ENCODE results near the gene ZBTB7B. TPM values are rescaled to one million over a fixed set of nuclear protein-coding genes. Genes with fewer than 3 reads are reported as not detected.

Gene ZBTB7B
- total RNA-seq, 1 experiment from 2014 or later = 38.3 TPM

DNA sequence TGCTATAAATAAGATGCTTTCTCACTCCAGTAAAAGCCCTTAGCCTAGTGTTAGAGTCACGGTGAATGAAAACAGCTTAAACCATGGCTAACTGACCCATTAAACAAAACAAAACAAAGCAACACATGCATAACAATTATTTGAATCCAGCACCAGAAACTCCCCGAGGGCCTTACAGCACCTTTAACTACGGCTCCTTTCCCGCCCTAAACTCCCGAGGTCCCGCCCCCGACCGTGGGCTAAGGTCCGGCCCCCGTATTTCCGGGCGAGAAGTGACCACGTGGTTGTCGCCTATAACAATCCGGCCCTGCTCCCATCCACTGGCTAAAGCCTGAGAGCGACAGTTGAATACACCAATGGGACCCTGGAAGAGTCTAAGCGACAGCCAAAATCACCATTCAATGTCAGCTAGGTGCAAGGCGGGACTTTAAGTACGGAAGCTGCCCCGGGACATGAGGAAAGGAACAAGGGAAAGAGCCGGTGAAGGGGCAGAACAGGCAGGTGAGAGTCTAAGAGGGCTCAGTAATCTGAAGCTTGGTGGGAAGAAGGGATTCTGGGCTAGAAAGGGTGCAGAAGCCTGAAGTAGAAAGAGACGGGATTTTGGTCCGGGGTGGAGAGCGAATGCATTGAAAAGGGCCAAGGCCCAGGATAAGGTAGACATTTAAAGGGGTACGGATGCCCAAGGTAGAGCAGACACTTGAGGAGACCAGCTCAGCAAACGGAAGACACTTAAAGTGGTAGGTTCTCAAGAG, 19.5 kb upstream of the ZBTB7B start, which contains the start of gene FLAD1:
FLAD1 (plus strand) TSS at position 448 of the 752 bp plus-strand sequence. CDS start 351 bp downstream, outside the sequence.
- no peak within 1 kb of the TSS for H2BK15ac ChIP-seq (ENCODE audit: low read depth, low read length)
- peak within 1 kb of the TSS; percentile 86 for H3K4me2 ChIP-seq (ENCODE audit: insufficient read depth, insufficient read length, low read length)
- no peak within 1 kb of the TSS for H3K4ac ChIP-seq (ENCODE audit: low read depth, low read length)
- H3K9ac ChIP-seq (ENCODE audit: extremely low read depth, insufficient read length, low read length) = peak within 1 kb of the TSS; percentile 97
- peaks cover 8% of the 10 kb centered on the region for H3K23me2 ChIP-seq (ENCODE audit: insufficient read length, low read depth, low read length, poor library complexity, severe bottlenecking)
- no peak within 1 kb of the TSS for H3T11ph ChIP-seq (ENCODE audit: low read length)
- H3K27me3 ChIP-seq (ENCODE audit: insufficient read depth, low read length) = no peaks in the 10 kb centered on the region
- no peak within 1 kb of the TSS for H3K23ac ChIP-seq (ENCODE audit: insufficient read length, low read depth, low read length)
- Mint-ChIP-seq H3K27me3 (ENCODE audit: low read depth) (no peaks in the 10 kb centered on the region), H3K4me3 (no peak within 1 kb of the TSS), H3K9me3 (no peaks in the 10 kb centered on the region), H3K27ac (no peak within 1 kb of the TSS), H3K4me1 (peaks cover 5 to 8% of the 10 kb centered on the region in 2 experiments; a peak in 3 of 4 replicates), H3K36me3 (ENCODE audit: insufficient read depth in 1 of 3, low read depth in 3 of 3) (peaks cover 36 to 61% (median 52%) of the 10 kb centered on the region in 3 experiments)
- H3K18ac ChIP-seq (ENCODE audit: insufficient read length, low read depth, low read length) = peak within 1 kb of the TSS; percentile 63
- no peak within 1 kb of the TSS for H2BK5ac ChIP-seq (ENCODE audit: insufficient read length, low read length)
- no peak for TF ChIP-seq CTCF (conservative IDR thresholded peaks at IDR 0.05)
- no peak within 1 kb of the TSS for H4K5ac ChIP-seq (ENCODE audit: insufficient read length, low read depth, low read length)
- H2BK120ac ChIP-seq (ENCODE audit: low read depth, low read length, poor library complexity, severe bottlenecking) = no peak within 1 kb of the TSS
- H2BK12ac ChIP-seq (ENCODE audit: insufficient read length, low read depth, low read length) = no peak within 1 kb of the TSS
- H3K4me1 ChIP-seq (ENCODE audit: insufficient read depth, low read length) = no peaks in the 10 kb centered on the region
- H3K56ac ChIP-seq (ENCODE audit: insufficient read length, low read depth, low read length) = no peak within 1 kb of the TSS
- H3K14ac ChIP-seq (ENCODE audit: insufficient read depth, low read length) = peak within 1 kb of the TSS; percentile 72
- H2BK20ac ChIP-seq (ENCODE audit: low read depth, low read length, poor library complexity, severe bottlenecking) = no peak within 1 kb of the TSS
- peaks cover 2% of the 10 kb centered on the region for H3K79me1 ChIP-seq (ENCODE audit: insufficient read depth, low read depth, low read length, poor library complexity, severe bottlenecking)
- H4K20me1 ChIP-seq (ENCODE audit: control insufficient read depth, insufficient read depth, insufficient read length) = no peaks in the 10 kb centered on the region
- H2AK5ac ChIP-seq (ENCODE audit: insufficient read length, low read length) = no peak within 1 kb of the TSS
- H4K91ac ChIP-seq (ENCODE audit: insufficient read length, low read depth, low read length) = no peak within 1 kb of the TSS
- peaks cover 9% of the 10 kb centered on the region; the same call in 1 of the 2 replicates for H3K79me2 ChIP-seq (ENCODE audit: insufficient read depth, low read length)
- no peak within 1 kb of the TSS for H2AFZ ChIP-seq (ENCODE audit: low read length)
- peak within 1 kb of the TSS; percentile 91 for H3K27ac ChIP-seq (ENCODE audit: insufficient read length, low read depth, low read length)
- DNase-seq = peak; percentile 100
- no peak within 1 kb of the TSS for H4K8ac ChIP-seq (replicated peaks; ENCODE audit: insufficient read length, low read depth, low read length)
- no peaks in the 10 kb centered on the region for H3K9me3 ChIP-seq (ENCODE audit: control insufficient read depth, low read depth, low read length)
- WGBS (ENCODE audit: extremely low coverage, insufficient read length, low lambda C conversion rate) = no CpG with 5 or more reads among the region's 26 CpGs
